ENCODE results near the gene TMEM9B.

DNA sequence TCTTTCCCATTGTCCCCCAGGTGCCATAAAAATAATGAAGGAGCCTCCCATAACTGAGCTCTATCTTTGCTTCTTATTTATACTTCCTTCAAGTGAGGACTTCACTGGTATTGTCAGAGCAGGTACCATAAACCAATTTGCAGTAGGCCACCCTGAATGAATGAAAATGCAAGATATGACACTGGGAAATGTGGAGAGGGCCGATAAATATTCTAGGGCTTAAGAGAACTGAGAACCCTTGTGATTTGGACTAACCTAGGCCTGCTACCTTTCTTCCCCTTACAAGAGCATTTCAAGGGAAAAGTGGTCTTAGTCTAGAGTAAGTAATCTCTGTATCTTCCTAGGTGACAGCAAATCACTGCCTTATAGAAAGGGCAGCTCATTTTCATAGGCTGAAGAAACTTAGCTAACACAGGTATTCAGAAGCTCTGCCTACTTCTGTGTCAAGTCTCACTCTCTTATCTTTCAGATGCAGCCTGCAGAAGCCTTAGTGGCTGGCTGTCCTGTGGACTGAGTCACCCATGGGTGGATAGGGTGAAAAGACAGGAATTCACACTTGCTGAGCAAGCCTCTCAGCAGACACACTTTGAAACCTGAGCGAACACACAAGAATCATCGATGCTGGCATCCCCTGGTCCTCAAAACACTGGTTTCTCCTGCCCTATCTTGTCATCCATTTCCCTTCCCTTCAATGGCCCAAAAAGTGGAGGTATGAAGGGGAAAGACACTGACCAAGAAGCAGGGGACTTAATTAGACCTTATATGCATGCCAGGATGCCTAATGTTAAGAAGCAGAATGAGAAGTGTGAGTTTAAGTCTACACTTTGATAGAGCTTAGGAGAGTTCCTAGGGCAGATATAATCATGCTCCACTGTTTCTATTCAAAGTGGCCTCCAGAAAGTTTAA lies 24.3 kb upstream of the TMEM9B start:
- no peak for TF ChIP-seq EZH2 (IDR thresholded peaks at IDR 0.05)
- no peak for TF ChIP-seq POLR2AphosphoS5 (IDR thresholded peaks at IDR 0.05; ENCODE audit: borderline replicate concordance, low read depth, low read length)
